Measurements from ENCODE around the gene INKA1.
A peak's percentile ranks its signal among the peaks of the same experiment; 100 is the strongest.
"Not testable (repeated sequence)": the region's sequence is repeated elsewhere in the genome, so short reads cannot be mapped to it uniquely, and the experiment has no call there.

The INKA1 gene

DNA sequence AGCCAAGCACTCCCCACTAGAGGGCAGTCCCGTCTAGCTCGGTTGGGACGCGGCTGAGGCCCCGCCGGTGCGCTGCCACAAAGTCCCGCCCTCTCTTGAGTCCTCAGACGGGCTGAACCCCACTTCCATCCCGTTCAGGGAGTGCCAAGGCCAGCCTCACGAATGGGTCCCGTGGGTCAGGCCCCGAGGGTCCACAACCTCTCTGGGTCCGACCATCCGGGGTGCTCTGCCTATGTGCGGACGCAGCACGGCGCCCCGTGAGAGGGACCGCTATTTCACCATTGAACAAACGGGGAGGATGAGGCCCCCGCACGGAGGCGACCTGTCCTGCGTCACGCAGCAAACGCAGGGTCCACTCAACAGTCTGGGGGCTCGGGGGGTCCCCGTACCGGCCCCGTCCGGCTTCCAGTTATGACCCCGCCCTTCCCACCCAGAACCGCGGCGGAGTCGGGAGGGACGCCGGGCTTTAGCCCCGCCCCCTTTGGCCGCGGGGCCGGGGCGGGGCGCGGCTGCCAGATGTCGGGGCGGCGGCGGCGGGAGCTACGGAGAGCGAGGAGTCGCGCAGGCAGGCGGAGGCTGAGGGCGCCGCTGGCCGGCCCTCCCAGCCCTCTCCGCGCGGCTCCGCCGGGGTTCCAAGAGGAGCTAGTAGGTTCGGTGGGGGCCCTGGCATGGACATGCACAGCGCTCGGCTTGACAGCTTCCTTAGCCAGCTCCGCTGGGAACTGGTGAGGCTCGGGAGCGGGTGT is at the start of gene INKA1:
INKA1 (plus strand) TSS at position 543 of the 746 bp plus-strand sequence; CDS start at position 675, 132 bp downstream.
- peak; percentile 88 for DNase-seq (ENCODE audit: low spot score)

DNA sequence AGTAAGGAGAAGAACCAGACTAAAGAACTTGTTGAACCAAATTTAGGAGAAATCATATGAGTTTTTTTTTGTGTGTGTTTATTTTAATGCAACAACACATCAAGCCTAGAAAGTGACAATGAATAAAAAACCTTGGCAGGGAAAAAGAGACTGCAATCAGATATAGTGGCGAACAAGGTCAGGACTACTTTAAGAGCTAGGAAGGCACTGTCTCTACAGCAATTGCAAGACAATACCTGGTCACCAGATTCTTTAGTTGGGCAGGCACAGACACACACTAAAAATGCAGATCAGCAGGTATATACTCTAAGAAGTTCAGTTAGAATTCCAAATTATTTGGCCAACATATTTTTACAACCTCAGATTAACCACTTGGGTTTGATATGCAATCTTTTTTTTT is 48.5 kb upstream of the INKA1 start:
- no peak for DNase-seq (ENCODE audit: low spot score)

DNA sequence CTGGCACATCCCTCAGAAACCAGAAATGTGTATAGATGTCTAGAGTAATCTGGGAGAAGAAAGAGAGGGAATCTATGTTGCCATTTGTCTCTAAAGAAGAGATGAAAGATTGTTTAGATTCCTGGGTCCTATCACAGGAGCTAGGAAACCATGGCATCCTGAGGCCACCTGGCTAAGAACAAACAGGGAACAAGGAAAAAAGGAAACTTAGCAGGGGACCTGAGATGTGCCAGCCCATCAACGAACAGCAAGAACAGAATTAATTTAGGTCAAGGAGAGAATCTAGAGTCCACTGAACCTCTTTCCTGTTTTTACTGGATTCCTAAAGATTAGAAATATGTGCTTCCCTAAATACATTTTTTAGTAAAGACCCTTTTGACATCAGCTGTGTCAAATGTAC is 47.0 kb upstream of the INKA1 start:
- no peak for DNase-seq (ENCODE audit: low spot score)

DNA sequence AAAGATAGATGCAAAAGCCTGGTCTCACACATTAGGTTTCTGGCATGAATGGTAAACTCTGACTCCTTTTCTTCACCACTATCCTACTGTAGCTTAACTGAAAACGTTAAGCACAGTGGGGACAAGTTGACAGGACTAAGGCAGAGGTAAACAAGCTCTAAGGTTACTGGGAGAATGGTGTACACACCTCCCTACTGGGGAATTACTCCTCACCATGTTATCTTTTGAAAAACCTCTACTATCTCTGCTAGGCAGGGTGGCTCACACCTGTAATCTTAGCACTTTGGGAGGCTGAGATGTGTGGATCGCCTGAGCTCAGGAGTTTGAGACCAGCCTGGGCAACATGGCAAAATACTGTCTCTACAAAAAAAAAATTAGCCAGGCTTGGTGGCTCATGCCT is 45.9 kb upstream of the INKA1 start:
- DNase-seq (ENCODE audit: low spot score): no peak

DNA sequence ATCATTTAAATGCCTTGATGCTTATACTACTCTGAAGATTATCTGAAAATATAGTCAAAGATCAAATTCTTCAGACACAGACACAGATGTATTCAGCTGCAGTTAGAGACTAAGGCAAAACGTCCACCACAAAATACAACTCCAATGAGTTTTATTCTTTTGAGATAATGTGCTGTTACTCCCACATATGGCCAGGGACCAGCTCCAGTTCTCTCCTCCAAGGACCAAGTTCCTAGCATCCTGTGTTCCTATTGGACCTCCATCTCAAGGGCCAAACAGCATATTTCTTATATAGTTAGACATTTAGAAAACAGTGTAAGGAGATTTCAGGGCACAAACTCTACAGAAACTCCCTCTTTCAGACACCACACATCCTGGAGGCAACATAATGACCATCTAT is 43.8 kb upstream of the INKA1 start:
- no peak for DNase-seq (ENCODE audit: low spot score)

DNA sequence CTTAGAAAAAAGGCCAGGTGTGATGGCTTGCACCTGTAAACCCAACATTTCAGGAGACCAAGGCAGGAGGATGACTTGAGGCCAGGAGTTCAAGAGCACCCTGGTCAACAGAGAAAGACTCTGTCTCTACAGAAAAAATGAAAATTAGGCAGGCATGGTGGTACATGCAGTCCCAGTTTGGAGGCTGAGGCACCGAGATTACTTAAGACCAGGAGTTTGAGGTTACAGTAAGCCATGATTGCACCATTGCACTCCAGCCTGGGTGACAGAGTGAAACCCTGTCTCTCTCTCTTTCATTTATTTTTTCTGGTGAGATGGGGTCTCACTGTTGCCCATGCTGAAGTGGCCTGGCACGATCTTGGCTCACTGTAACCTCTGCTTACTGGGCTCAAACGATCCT is 41.4 kb upstream of the INKA1 start:
- DNase-seq (ENCODE audit: low spot score): no peak

DNA sequence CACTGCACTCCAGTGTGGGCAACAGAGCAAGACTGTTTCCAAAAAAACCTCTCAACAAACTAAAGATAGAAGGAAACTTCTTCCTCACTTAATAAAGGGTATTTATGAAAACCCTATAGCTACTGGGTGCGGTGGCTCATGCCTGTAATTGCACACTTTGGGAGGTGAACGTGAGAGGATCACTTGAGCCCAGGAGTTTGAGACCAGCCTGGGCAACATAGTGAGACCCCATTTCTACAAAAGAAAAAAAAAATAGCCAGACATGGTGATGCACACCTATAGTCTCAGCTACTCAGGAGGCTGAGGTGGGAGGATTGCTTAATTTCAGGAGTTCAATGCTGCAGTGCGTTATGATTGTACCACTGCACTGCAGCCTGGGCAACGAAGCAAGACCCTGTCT is 39.1 kb upstream of the INKA1 start:
- DNase-seq (ENCODE audit: low spot score): no peak

DNA sequence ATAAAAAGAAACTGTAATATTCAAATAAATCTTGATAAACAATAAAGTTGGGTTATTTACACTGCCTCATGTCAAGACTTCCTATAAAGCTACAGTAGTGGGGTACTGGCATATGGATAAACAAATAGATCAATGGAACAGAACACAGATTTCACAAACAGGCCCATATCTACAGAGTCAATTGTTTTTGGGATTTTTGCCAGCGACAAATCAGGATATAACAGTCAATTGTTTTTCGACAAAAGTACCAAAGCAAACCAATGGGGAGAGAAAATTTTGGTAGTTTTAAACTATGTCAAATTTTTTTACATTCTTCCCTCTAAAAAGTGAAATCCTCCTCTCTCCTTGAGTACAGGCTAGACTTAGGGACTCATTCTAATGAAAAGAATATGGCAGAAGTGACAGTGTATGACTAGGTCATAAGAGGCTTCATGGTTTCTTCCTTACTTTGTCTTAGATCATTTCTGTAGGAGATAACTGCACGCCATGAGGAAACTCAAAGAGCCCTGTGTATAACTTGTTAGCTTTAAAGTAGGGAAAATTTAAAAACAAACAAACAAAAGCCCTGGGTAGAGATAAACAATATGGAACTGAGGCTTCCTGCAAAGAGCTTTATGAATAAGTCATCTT is 33.7 kb upstream of the INKA1 start:
- no peak for DNase-seq (ENCODE audit: low spot score)

DNA sequence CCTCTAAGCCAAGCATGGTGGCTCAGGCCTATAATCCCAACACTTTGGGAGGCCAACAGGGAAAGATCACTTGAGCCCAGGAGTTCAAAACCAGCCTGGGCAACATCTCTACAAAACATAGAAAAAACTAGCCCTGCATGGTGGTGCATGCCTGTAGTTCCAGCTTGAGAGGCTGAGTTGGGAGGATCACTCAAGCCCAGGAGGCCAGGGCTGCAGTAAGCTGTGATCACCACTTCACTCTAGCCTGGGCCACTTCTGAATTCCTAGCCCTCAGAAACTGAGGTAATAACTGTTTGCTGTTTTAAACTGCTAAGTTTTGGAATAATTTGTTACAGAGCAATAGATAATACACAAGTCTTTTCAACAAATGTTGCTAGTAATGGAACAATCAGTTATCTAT is 33.1 kb upstream of the INKA1 start:
- no peak for DNase-seq (ENCODE audit: low spot score)

DNA sequence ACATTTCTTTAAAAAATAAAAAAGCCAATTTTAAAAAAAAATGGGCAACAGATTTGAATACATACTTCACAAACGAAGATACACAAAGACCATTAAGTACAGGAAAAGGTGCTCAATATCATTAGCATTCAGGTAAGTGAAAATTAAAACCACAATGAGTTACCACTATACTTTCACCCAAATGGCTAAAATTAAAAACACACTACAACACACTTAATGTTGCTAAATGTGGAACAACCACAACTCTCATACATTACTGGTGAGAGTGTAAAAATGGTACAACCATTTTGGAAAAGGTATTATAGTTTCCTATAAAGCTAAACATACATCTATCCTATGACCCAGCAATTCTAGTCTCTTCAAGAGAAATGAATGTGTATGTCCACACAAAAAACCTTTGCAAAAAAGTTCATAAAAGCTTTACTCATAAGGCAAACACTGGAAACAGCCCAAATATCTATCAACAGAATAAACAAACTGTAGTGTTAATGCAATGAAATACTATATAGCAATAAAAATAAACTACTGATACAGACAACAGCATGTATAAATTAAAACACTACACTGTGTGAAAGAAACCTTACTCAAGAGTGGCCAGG is 31.6 kb upstream of the INKA1 start:
- DNase-seq (ENCODE audit: low spot score): no peak

DNA sequence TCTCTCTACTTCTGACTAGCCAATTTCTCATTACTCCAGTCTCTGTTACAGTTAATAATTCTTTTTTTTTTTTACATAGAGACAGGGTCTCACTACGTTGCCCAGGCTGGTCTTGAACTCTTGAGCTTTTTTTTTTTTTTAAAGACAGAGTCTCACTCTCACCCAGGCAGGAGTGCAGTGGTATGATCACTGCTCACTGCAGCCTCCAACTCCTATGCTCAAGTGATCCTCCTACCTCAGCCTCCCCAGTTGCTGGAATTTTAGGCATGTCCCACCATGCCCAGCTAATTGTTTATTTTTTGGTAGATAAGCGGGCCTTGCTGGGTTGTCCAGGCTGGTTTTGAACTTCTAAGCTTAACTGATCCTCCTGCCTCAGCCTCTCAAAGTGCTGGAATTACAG is 30.4 kb upstream of the INKA1 start:
- DNase-seq (ENCODE audit: low spot score): no peak

DNA sequence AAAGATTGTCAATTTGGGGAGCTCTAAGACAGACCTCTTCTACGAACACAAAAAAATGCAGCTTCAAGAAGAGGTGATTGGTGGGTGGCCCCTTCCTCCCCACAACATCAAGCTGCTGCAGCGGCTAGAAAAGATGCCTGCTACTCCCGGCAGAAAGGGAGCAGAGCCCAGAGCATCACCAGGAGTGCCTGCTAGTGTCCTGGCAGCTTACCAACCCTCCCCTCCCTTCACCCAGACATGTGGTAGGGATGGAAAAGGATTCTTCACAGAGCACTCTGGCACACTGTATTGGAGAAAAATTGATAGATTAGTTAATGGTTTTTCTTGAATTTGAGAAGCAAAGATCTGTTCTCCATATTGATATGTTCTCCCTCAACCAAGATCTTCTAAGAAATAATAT is 27.5 kb upstream of the INKA1 start:
- DNase-seq (ENCODE audit: low spot score): no peak

DNA sequence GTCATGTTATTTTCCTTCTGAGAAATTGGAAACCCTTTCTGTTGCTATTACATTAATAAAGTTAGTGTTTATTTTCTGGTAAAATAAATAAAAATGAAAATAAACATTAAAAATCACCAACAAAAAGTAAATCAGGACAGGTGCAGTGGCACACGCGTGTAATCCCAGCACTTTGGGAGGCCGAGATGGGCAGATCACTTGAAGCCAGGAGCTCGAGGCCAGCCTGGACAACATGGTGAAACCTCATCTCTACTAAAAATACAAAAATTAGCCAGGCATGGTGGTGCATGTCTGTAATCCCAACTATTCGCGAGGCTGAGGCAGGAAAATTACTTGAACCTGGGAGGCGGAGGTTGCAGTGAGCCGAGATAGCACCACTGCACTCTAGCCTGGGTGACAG is 27.0 kb upstream of the INKA1 start:
- not testable (repeated sequence) for DNase-seq (ENCODE audit: low spot score)

DNA sequence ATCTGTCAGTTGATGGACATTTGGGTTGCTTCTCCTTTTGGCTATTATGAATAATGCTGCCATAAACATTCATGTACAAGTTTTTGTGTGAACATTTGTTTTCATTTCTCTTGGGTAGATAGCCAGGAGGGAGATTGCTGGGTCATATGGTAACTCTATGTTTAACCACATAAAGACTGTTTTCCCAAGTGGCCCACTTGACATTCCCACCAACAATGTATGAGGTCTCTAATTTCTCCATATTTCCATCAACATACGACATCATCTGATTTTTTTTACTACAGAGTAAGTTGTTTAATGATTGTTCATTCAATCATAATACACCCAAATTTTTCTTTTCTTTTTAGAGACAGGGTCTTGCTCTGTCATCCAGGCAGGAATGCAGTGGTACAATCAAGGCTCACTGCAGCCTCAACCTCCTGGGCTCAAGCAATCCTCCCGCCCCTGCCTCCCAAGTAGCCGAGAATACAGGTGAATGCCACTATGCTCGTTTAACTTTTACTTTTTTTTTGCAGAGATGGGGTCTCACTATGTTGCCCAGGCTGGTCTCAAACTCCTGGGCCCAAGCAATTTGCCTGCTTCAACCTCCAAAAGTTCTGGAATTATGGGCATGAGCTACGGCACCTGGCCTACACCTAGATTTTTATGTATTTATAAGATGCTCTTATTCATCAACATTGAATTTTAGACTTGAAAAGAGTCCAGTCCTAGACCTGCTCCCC is 23.5 kb upstream of the INKA1 start:
- no peak for DNase-seq (ENCODE audit: low spot score)

DNA sequence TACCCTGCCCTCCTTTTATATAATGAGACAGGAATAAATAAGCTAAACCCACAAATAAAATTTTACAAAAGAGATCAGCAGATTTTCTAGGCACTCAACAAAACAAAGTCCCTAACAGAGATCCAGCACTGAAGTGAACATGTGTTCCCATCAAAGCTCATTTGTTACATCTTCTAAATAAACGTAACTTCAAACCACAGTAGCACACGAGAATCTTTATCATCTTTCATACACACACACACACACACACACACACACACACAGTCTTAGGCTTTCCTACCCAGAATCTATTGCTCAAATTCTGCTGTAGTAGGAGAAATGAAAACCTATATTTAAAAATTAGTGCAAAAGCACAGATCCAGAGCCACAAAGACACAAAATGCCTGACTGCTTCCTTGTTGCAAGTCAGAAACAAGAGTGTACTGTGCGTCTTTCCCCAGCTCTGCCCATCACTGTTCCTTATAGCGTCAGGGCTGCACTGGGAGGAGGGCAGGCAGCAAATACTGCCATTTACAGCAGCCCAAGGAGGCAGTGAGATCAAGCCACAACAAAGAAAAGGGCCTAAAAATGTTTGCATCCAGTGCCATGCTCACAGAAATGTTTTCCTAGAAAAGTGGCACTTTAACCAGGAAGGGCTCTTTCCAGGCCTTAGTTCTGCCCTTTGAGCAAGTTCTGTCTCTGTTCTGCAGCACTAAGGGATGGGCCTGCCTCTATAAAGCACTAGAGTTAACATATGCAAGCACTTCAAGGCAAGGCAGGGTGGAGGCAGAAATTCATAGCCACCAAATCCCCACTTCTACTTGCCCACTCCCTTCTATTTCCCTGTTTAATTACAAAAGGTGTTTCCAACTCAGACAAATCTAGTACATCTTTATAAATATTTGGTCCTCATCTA is 22.7 kb upstream of the INKA1 start:
- DNase-seq (ENCODE audit: low spot score): no peak

DNA sequence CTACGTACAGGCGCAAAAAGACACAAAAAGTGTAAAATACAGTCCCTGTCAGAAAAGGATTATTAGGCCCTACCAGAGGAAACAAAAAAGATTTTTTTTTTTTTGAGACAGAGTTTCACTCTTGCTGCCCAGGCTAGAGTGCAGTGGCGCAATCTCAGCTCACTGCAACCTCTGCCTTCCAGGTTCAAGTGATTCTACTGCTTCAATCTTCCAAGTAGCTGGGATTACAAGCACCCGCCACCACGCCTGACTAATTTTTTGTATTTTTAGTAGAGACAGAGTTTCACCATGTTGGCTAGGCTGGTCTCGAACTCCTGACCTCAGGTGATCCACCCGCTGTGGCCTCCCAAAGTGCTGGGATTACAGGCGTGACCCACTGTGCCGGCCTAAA is 22.1 kb upstream of the INKA1 start:
- DNase-seq (ENCODE audit: low spot score): not testable (repeated sequence)

DNA sequence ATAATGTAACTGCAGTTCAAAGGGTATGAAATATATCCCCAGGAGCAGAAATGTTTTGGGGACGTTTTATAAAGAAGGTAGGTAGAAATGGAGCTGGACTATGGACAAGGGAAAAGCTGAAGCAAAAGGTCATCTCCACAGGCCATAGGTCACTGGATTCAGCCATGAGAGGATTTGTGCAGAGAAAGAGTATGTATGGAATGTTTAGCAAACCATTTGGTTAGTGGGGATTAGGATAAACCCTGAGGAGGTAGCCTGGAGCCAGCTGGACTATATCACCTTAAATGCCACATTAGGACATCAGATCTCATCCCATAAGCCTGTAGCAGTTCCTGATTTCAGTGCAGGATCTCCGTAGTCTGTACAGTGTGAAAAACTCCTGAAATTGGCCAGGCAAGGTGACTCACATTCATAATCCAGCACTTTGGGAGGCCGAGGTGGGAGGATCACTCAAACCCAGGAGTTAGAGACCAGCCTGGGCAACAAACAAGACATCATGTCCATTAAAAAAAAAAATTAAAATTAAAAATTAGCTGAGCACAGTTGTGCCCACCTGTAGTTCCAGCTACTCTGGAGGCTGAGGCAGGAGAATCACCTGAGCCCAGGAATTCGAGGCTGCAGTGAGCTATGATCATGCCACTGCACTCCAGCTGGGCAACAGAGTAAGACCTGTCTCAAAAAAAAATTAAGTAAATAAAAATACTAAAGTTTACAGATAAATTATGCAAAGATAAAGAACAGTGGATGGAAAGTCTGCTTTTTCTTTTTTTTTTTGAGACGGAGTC is 21.5 kb upstream of the INKA1 start:
- no peak for DNase-seq (ENCODE audit: low spot score)

DNA sequence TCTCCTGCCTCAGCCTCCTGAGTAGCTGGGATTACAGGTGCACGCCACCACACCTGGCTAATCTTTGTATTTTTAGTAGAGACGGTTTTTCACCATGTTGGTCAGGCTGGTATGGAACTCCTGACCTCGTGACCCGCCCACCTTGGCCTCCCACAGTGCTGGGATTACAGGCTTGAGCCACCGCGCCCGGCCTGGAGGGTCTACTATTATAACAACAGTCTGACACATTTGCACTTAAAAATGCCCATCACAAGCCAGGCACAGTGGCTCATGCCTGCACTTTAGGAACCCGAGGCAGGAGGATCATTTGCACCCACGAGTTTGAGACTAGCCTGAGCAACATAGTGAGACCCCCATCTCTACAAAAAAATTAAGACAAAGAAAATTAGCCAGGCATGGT is 20.8 kb upstream of the INKA1 start:
- not testable (repeated sequence) for DNase-seq (ENCODE audit: low spot score)

DNA sequence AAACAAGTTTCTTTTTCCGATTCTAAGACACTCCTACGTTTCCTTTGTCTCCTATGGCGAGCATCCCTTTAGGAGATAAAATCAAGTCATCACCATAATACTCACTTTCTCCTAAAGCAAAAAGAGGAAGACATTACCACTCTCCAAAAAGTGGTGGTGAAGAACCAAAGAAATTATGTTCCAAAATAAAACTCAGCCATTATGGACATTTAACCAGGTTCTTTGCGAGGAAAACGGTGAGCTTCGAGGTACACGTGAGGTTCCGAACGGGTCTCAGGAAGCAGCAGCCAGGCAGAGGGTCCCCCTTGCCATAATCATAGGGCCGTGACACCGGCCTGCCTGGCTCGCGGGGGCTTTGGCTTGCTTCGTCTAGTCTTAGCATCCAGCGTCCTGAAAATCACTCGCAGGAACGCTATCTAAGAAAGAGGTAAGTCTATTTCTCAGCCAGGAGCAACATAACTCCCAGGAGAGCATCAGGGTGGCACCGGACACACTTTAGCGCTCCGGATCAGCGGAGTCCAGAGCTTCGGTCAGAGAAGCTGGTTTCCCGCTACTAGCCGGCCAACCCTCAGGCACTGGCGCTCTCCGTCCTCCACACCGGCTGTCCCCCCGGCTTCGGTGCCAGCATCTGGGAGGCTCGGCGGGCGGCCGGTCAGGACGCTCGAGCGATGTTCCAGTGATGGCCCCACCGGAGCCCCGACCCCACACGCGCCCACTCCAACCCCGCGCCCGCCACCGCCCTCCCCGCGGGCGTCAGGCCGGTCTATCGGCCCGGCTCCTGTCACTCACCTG is 17.3 kb upstream of the INKA1 start:
- DNase-seq (ENCODE audit: low spot score): no peak
